ENCODE results near the gene CYTH4. TPM values are rescaled to one million over a fixed set of nuclear protein-coding genes. Genes with fewer than 3 reads are reported as not detected.

Gene CYTH4
- polyA plus RNA-seq, 1 donor (not counting 4 experiments of a cell fraction or from before 2014, with no cell fraction given), result 0.05 TPM

GRCh38 chr22:37357446-37358075 lies 75.3 kb downstream of the CYTH4 start:
- Histone ChIP-seq H4K20me1 (ENCODE audit: control insufficient read depth, extremely low read depth, insufficient read depth, low read length) (no peaks in the 10 kb centered on the region), H2AFZ (ENCODE audit: control insufficient read depth, low read length) (no peak overlapping the region), H3K79me2 (ENCODE audit: control insufficient read depth, insufficient read depth, low read length) (no peaks in the 10 kb centered on the region), H3K27me3 (ENCODE audit: control insufficient read depth, extremely low read depth, insufficient read depth, low read length) (peaks cover 48% of the 10 kb centered on the region), H3K4me1 (ENCODE audit: control insufficient read depth, extremely low read depth, insufficient read depth, low read length) (no peaks in the 10 kb centered on the region), H3K4me2 (ENCODE audit: control insufficient read depth, extremely low read depth, insufficient read depth, low read depth, low read length) (no peak overlapping the region), H3K9me3 (ENCODE audit: control insufficient read depth, low read depth, low read length) (no peaks in the 10 kb centered on the region), H3K27ac (ENCODE audit: control insufficient read depth, insufficient read depth, low read length) (no peak overlapping the region), H3K4me3 (ENCODE audit: control insufficient read depth in 2 of 3, extremely low read depth in 1 of 3, insufficient read depth in 2 of 3, low read depth in 1 of 3, low read length in 3 of 3) (no peak overlapping the region), H3K9me1 (ENCODE audit: control insufficient read depth, extremely low read depth, insufficient read depth, low read length) (no peaks in the 10 kb centered on the region), H3K36me3 (ENCODE audit: control insufficient read depth in 2 of 2, extremely low read depth in 1 of 2, insufficient read depth in 2 of 2, low read length in 2 of 2) (no peaks in the 10 kb centered on the region), H3K9ac (ENCODE audit: control insufficient read depth, extremely low read depth, insufficient read depth, low read length) (no peak overlapping the region)
- FAIRE-seq (no peak), DNase-seq (ENCODE audit: low read depth, low spot score) (no peak)
- no peak for TF ChIP-seq CTCF (optimal IDR thresholded peaks at IDR 0.05 in 1 of 3, IDR thresholded peaks at IDR 0.05 in 1 of 3, conservative IDR thresholded peaks at IDR 0.05 in 1 of 3; ENCODE audit: extremely low read depth in 1 of 3, insufficient read depth in 2 of 3, low read length in 3 of 3)
- TF ChIP-seq EZH2 (IDR thresholded peaks at IDR 0.05; ENCODE audit: low read length), result no peak
- dilution Hi-C loops (cut with MboI; ENCODE audit: extremely low pct_ligation_motif_present, low sequenced_read_pairs), result no loop called here

- no peaks in the 10 kb centered on the region for H3K36me3 ChIP-seq (ENCODE audit: control insufficient read depth in 2 of 2, extremely low read depth in 1 of 2, insufficient read depth in 2 of 2, low read length in 2 of 2)
- H3K9me1 ChIP-seq (ENCODE audit: control insufficient read depth, extremely low read depth, insufficient read depth, low read length), result no peaks in the 10 kb centered on the region
- H3K4me1 ChIP-seq (ENCODE audit: control insufficient read depth, extremely low read depth, insufficient read depth, low read length), result no peaks in the 10 kb centered on the region
- TF ChIP-seq CTCF (optimal IDR thresholded peaks at IDR 0.05 in 1 of 3, IDR thresholded peaks at IDR 0.05 in 1 of 3, conservative IDR thresholded peaks at IDR 0.05 in 1 of 3; ENCODE audit: extremely low read depth in 1 of 3, insufficient read depth in 2 of 3, low read length in 3 of 3) (no peak), EZH2 (IDR thresholded peaks at IDR 0.05; ENCODE audit: low read length) (no peak)
- no peaks in the 10 kb centered on the region for H3K9me3 ChIP-seq (ENCODE audit: control insufficient read depth, low read depth, low read length)
- no peak overlapping the region for H3K4me2 ChIP-seq (ENCODE audit: control insufficient read depth, extremely low read depth, insufficient read depth, low read depth, low read length)
- no peaks in the 10 kb centered on the region for H4K20me1 ChIP-seq (ENCODE audit: control insufficient read depth, extremely low read depth, insufficient read depth, low read length)
- no peak for FAIRE-seq
- no peak for DNase-seq (ENCODE audit: low read depth, low spot score)
- H3K4me3 ChIP-seq (ENCODE audit: control insufficient read depth in 2 of 3, extremely low read depth in 1 of 3, insufficient read depth in 2 of 3, low read depth in 1 of 3, low read length in 3 of 3), result no peak overlapping the region
- dilution Hi-C loops (cut with MboI; ENCODE audit: extremely low pct_ligation_motif_present, low sequenced_read_pairs), result no loop called here
- no peak overlapping the region for H3K9ac ChIP-seq (ENCODE audit: control insufficient read depth, extremely low read depth, insufficient read depth, low read length)
- no peaks in the 10 kb centered on the region for H3K79me2 ChIP-seq (ENCODE audit: control insufficient read depth, insufficient read depth, low read length)
- no peak overlapping the region for H3K27ac ChIP-seq (ENCODE audit: control insufficient read depth, insufficient read depth, low read length)
- H3K27me3 ChIP-seq (ENCODE audit: control insufficient read depth, extremely low read depth, insufficient read depth, low read length), result peaks cover 41% of the 10 kb centered on the region
- H2AFZ ChIP-seq (ENCODE audit: control insufficient read depth, low read length), result no peak overlapping the region
These were observed 76.1 kb downstream of the CYTH4 start for GRCh38 chr22:37358386-37358785.
